GM18526 (cell line): ENCODE measurements around the gene ZC3HAV1.

Source experiments
- POLR2A ChIP-seq: IDR thresholded peaks from 3 replicates; pipeline ENCODE4 v1.6.1; 2011; ENCODE audit not compliant: insufficient read length; ENCODE audit errors: extremely low read depth

Gene ZC3HAV1

GRCh38 chr7:139068544-139069399 lies 40.7 kb downstream of the ZC3HAV1 start:
- TF ChIP-seq POLR2A, result no peak

DNA sequence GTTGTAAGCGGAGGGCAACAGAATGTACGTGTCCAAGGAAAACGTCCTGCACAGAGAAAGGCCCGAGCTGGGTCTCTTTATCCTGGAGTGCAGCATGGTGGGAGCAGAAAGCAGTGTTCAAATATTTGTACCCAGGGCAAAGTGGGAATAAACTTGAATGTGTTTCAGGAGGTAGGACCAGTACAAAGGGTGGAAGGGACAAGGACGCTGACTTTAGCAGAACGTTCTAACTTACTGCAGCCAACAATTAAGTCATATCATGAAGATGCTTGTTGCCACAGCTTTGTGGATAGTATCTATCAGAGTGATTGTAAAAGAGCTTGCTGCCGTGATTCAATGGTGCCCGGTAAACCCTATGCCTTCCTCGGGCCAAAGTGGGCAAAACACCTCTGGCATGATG lies 43.2 kb downstream of the ZC3HAV1 start:
- TF ChIP-seq POLR2A, result no peak

DNA sequence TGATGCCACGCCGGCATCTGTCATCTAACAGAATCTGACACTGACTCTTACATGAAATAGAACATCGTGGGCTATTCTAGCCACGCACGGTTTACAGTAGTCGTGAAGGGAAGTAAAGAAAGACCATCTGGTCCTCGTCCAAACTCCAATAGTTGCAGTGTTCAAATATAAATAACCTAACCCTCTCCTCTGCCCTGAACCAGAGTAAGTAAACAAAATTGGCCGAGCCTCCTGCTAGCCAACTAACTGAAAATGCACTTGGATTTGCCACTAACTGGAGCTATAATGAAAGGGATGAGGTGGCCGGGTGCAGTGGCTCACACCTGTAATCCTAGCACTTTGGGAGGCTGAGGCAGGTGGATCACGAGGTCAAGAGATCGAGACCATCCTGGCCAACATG lies 44.2 kb downstream of the ZC3HAV1 start:
- TF ChIP-seq POLR2A, result no peak

GRCh38 chr7:139061416-139061815 lies 48.1 kb downstream of the ZC3HAV1 start:
- TF ChIP-seq POLR2A, result no peak

- TF ChIP-seq POLR2A, result no peak
These were observed 48.8 kb downstream of the ZC3HAV1 start for GRCh38 chr7:139060695-139061237.

GRCh38 chr7:139059905-139060304 lies 49.6 kb downstream of the ZC3HAV1 start:
- TF ChIP-seq POLR2A, result no peak

DNA sequence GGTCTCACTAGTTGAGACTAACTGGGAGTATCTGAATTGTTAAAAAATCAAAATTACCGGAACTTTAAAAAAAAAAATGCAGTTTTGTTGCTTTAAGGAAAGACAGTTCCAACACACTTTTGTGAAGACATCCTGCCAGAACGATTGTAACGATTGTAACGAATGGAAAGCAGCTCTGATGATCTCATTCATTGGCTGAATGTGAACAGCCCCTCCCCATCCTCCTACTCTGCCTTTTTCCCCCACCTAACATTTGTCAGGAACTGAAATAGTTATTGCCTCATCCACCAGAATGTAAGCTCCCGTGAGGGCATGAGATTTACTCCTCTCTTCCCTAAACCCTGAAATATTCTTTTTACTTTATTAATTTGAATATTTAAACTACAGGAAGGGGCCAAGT lies 50.6 kb downstream of the ZC3HAV1 start:
- no peak for TF ChIP-seq POLR2A

DNA sequence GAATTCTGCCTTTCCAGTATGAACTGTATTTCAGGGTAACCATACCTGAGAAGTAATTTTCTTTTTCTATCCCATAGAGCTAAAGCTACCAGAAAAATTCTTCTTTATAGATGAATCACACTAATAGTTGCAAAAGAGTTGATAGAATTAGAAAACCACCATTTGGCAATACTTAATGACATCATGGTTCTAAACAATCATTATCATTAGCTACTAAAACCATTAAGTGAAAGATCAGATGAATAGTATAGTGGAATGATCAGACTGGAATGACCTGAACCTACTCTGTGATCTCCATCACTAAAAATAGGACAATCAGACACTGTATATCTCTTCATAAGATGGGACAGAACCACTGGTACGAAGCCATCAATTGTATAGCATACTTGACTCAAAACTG lies 53.8 kb downstream of the ZC3HAV1 start:
- TF ChIP-seq POLR2A, result no peak

GRCh38 chr7:139054101-139054500 lies 55.4 kb downstream of the ZC3HAV1 start:
- TF ChIP-seq POLR2A, result no peak

DNA sequence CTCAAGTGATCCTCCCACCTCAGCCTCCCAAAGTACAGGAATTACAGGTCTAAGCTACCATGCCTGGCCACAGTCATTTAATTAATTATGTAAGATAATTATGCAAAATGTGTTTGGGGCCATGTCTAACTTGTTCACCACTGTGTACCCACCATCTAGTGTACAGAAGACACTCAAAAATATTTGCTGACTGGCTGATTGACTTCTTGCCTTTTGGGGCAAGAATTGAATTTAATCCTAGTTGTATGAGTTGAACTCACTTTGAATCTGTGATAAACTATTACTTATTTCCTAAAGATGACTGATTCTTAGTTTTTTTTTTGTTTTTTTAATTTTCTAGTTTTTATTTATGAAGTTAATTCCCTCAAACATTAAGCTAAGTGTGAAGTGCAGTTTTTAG lies 57.9 kb downstream of the ZC3HAV1 start:
- no peak for TF ChIP-seq POLR2A

- no peak for TF ChIP-seq POLR2A
These were observed 59.6 kb downstream of the ZC3HAV1 start for GRCh38 chr7:139049936-139050335.

- TF ChIP-seq POLR2A, result no peak
These were observed 60.4 kb downstream of the ZC3HAV1 start for GRCh38 chr7:139049111-139049510.

DNA sequence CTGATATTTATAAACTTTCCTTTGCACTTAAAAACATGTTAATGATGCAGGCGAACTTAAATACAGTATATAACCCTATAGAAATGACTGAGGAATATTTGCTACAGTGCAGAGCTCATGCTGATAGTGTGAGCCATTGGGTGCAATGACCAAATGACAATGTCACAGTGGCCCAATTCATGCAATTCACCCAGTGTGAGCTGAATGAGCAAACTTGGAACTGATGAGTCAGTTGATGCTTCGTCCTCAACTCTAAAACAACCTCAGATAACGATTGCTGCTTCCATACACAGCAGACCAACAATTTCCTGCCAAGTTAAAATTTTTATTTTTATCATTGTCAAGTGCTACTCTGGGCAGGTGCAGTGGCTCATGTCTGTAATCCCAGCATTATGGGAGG lies 61.5 kb downstream of the ZC3HAV1 start:
- TF ChIP-seq POLR2A, result no peak

DNA sequence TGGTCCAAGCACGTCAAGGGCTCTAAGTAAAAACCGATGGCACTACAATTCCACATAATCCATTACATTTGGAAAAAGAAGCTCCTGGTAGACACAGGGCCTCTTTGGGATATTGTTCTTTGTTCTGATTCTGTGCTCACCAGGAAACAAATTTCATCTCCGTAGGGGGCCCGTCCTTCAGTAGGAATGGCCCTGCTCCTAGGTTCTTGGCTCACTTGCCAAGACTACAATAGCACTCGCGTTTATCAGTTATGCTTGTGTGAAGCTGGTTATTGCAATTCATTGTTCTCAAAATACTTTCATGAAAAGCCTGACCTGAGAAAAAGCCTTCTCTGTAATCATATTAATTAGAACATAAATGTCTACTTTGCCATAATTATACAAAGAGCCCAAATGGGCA lies 63.4 kb downstream of the ZC3HAV1 start:
- TF ChIP-seq POLR2A, result no peak

GRCh38 chr7:139044813-139045794 lies 64.4 kb downstream of the ZC3HAV1 start:
- TF ChIP-seq POLR2A, result no peak
